Urinary bladder (tissue), 4 donors: ENCODE data around the gene CD28. TPM values are rescaled to one million over a fixed set of nuclear protein-coding genes. Genes with fewer than 3 reads are reported as not detected.
"Not testable (repeated sequence)": the region's sequence is repeated elsewhere in the genome, so short reads cannot be mapped to it uniquely, and the experiment has no call there.

Experiments used
- DNase-seq: peaks from one replicate; pipeline ENCODE4 v3.0.0-alpha.2; 2015; ENCODE audit errors: extremely low spot score
- H3K27ac ChIP-seq: one replicate; pipeline ENCODE4 v1.5.1; 2013; ENCODE audit warnings: low read depth, mild to moderate bottlenecking, moderate library complexity
- H3K36me3 ChIP-seq: one replicate; pipeline ENCODE4 v1.6.1; 2013; ENCODE audit warnings: mild to moderate bottlenecking, moderate library complexity; ENCODE audit not compliant: insufficient read depth
- H3K4me1 ChIP-seq: one replicate; pipeline ENCODE4 v1.6.1; 2013; ENCODE audit warnings: mild to moderate bottlenecking, moderate library complexity; ENCODE audit not compliant: insufficient read depth
- H3K4me3 ChIP-seq: one replicate; pipeline ENCODE4 v1.5.1; 2013; ENCODE audit warnings: low read depth, low read length
- WGBS: extraction: QIAGEN DNeasy Blood & Tissue Kit; methylation state at CpG from one replicate; pipeline ENCODE4 v1.1.7; 2013; 5-methylcytosine and 5-hydroxymethylcytosine counted together
- polyA plus RNA-seq: library from polyadenylated mRNA; stranded (reverse); fragments of 200-250 nt; gene quantifications from one replicate; pipeline ENCODE4 v1.2.3, GENCODE V29; 2013
- total RNA-seq: library from RNA; depleted of rRNA; stranded (reverse); fragments of >200 nt; gene quantifications from one replicate; pipeline ENCODE4 v1.2.3, GENCODE V29; 2014
- donor health status: healthy with polysubstance abuse.
- donor health status: healthy.

Gene CD28
- total and polyA plus RNA-seq, 2 donors: 0.33 to 6.1 TPM

DNA sequence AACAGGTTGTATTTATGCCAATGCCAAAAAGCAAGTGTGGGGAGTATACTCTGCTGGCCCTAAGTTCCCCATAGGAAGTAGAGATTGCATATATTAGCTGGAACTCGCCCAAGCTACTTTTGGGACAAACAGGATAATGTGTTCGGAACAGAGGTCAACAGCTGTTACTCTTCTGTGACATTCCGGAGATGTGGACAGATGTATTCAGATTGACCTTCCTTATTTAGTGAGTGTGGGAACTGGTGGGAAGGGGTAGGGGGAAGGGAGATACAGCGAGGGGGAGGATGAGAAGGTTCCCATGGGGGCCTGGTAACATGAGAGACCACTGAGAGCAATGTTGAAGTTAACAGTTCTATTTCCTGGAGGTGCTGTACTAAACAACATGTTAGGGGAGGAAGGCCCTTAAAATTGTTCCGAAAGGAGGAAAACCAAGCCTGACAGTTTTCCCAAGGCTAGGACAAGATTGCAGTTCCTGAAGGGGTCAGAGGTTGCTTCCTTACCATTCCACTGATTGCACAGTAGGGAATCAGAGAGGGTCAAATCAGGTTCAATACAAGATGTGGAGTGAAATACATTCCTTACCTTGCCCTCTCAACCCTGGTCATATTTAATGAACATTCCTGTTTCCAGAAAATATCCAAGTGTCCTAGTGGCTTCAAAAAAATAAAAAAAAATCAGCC is 14.3 kb upstream of the CD28 start:
- H3K4me1 ChIP-seq: no peaks in the 10 kb centered on the region
- no peak for DNase-seq
- H3K4me3 ChIP-seq: no peak overlapping the region
- H3K36me3 ChIP-seq: no peaks in the 10 kb centered on the region
- H3K27ac ChIP-seq: no peak overlapping the region
- WGBS: 69% methylated on average over 5 of the region's 5 CpGs

DNA sequence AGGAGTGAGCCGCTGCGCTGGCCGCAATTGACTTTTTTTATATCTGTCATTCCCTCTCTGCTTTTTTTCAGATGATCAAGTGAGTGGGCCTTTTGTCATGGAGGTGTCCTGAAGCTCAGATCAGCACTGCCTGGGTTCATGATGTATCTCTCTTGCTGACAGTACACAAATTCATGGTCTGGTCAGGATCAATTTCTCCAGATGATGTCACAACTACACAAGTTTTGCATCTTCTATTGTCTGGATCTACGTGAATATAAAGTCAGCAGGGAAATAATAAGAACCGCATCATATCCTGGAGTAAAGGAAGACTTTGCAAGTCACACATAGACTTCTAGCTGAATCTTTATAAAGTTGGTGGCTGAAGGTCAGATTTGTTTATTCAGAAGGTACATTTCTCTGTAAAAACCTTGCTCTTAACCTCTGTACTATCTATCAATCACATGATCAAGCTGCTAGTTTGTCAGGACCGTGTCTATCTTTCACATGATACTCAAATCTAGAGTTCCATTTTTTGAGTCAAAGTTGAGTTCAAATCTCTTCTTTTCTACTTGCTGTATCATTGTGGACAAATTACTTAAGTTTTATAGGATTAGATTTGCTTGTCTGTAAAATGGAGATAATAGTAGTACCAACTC is 13.1 kb upstream of the CD28 start:
- no peak overlapping the region for H3K27ac ChIP-seq
- no peak for DNase-seq
- no peaks in the 10 kb centered on the region for H3K4me1 ChIP-seq
- no peaks in the 10 kb centered on the region for H3K36me3 ChIP-seq
- 92% methylated on average over 6 of the region's 6 CpGs for WGBS
- no peak overlapping the region for H3K4me3 ChIP-seq

DNA sequence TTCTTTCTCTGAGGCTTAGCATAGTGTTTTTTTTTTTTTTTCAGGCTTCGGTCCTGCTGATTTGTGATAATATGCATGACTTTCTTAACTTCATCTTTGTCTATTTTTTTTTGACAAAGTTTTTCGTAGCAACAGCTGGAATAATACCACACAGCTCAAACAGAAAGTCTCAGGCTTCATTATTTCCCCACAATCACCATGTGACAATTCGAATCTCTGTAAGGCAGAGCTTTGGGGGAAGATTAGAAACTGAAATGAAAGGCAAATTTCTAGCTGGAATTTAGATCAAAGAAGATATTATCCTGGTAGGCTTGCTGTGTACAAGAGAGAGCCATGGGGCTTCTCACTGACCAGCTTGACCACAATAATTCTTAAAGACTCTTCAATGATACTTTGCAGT is 12.2 kb upstream of the CD28 start:
- 83% methylated on average over 3 of the region's 3 CpGs for WGBS
- no peaks in the 10 kb centered on the region for H3K4me1 ChIP-seq
- H3K4me3 ChIP-seq: no peak overlapping the region

DNA sequence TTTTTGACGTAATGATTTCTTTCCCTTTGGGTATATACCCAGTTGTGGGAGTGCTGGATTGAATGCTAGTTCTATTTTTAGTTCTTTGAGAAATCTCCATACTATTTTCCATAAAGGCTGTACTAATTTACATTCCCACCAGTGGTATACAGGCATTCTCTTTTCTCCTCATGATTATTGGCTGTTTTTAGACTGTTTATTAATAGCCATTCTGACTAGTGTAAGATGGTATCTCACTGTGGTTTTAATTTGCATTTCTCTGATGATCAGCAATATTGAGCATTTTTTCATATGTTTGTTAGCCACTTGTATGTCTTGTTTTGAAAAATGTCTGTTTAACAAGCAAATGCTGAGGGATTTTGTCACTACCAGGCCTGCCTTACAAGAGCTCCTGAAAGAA is 9.2 kb upstream of the CD28 start:
- no peaks in the 10 kb centered on the region for H3K36me3 ChIP-seq
- 88% methylated on average over 1 of the region's 1 CpG for WGBS
- no peaks in the 10 kb centered on the region for H3K4me1 ChIP-seq
- no peak overlapping the region for H3K27ac ChIP-seq
- no peak for DNase-seq
- no peak overlapping the region for H3K4me3 ChIP-seq

More for the DNA sequence above, 12.2 kb upstream of the CD28 start:
- no peak overlapping the region for H3K27ac ChIP-seq
- no peaks in the 10 kb centered on the region for H3K36me3 ChIP-seq
- DNase-seq: no peak

DNA sequence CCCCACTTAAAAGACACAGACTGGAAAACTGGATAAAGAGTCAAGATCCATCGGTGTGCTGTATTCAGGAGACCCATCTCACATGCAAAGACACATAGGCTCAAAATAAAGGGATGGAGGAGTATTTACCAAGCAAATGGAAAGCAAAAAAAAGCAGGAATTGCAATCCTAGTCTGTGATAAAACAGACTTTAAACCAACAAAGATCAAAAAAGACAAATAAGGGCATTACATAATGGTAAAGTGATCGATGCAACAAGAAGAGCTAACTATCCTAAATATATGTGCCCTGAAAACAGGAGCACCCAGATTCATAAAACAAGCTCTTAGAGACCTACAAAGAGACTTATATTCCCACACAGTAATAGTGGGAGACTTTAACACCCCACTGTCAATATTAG is 8.7 kb upstream of the CD28 start:
- H3K4me3 ChIP-seq, H3K36me3 ChIP-seq, DNase-seq, H3K27ac ChIP-seq, H3K4me1 ChIP-seq: not testable (repeated sequence)
- 94% methylated on average over 2 of the region's 2 CpGs for WGBS

DNA sequence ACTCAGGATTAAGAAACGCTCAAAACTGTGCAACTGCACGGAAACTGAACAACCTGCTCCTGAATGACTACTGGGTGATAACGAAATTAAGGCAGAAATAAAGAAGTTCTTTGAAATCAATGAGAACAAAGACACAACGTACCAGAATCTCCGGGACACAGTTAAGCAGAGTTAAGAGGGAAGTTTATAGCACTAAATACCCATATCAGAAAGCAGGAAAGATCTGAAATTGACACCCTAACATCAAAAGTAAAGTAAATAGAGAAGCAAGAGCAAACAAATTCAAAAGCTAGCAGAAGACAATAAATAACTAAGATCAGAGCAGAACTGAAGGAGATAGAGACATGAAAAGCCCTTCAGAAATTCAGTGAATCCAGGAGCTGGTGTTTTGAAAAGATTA is 8.0 kb upstream of the CD28 start:
- H3K4me3 ChIP-seq, H3K27ac ChIP-seq, DNase-seq, H3K36me3 ChIP-seq, H3K4me1 ChIP-seq: not testable (repeated sequence)
- 78% methylated on average over 5 of the region's 5 CpGs for WGBS

DNA sequence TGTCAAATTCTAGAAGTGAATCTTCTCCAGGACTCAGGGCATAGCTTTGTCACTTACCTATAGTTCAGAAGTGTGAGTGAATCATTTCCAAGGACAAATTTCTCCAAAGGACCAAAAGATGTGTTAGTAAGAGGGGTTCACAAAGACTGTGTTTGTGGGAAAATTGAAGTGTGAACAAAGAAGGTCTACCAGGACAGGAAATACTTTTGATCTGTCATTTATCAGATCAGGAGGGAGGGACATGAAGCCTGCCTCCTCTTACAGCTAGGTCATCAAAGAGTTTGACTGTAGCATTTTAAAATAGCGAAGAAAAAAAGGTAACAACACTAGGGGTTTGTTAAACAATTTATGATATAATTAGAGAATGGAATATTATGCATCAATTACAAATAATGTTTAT is 2.0 kb upstream of the CD28 start:
- no peaks in the 10 kb centered on the region for H3K4me1 ChIP-seq
- WGBS: 94% methylated on average over 1 of the region's 1 CpG
- no peak overlapping the region for H3K27ac ChIP-seq
- DNase-seq: no peak
- no peaks in the 10 kb centered on the region for H3K36me3 ChIP-seq
- H3K4me3 ChIP-seq: no peak overlapping the region

DNA sequence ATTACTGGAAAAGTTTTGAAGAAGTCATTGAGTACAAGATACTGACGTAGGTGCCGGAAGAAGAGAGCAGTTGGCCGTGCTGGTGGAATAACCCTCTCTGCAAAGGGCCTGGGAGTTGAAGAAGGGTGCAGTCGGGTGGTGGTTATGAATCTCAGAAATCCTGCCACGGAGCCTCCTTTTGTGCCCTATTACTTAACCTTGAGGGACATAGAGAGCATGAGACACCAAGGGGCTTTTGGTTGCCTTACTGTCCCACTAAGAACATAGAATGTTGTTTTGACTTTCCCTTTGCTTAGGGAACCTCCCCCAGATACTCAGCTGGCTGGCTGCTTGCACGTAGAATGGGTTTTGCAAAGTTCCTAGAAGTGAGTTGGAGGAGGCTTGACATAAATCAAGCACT is 1.3 kb upstream of the CD28 start:
- no peaks in the 10 kb centered on the region for H3K36me3 ChIP-seq
- DNase-seq: no peak
- H3K4me1 ChIP-seq: no peaks in the 10 kb centered on the region
- H3K4me3 ChIP-seq: no peak overlapping the region
- H3K27ac ChIP-seq: no peak overlapping the region
- WGBS: 90% methylated on average over 6 of the region's 6 CpGs

DNA sequence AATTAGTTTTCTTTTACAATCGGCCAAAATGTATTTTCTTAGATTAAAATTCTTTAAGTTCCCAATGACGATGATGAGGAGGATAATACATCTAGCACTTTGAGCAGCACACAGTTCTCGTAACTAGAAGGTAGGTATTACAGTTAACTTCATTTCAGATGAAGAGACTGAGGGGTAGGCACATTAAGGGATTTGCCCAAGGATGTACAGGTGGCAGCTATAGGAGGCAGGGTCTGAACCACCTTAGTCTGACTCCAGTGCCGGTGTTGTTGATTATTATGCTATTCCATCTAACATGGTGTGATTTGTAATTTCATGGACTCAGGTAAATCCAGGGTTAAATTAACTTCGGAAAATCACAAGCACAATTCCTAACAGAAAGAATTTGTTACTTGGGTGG is 1.1 kb downstream of the CD28 start:
- no peaks in the 10 kb centered on the region for H3K4me1 ChIP-seq
- no peak overlapping the region for H3K27ac ChIP-seq
- DNase-seq: no peak
- H3K4me3 ChIP-seq: no peak overlapping the region
- 90% methylated on average over 5 of the region's 5 CpGs for WGBS
- H3K36me3 ChIP-seq: no peaks in the 10 kb centered on the region

DNA sequence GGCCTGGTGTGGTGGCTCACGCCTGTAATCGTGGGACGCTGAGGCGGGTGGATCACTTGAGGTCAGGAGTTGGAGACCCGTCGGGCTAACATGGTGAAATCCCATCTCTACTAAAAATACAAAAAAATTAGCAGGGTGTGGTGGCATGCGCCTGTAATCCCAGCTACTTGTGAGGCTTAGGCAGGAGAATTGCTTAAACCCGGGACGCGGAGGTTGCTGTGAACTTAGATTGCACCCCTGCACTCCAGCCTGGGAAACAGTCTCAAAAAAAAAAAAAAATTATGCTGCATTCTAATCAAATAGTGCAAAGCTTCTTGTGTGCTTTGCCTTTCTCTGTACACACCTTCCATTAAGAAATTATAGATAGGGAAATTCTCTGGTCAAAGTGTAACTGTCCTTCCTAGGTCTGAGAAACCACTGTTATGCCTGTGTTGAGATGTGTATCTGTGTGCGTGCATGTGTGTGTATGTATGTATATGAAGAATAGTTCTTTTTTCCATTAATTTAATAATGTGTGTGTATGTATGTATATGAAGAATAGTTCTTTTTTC is 2.5 kb downstream of the CD28 start:
- Histone ChIP-seq H3K36me3 (no peaks in the 10 kb centered on the region), H3K4me1 (no peaks in the 10 kb centered on the region), H3K4me3 (no peak overlapping the region), H3K27ac (no peak overlapping the region)
- 93% methylated on average over 11 of the region's 11 CpGs for WGBS
- no peak for DNase-seq

DNA sequence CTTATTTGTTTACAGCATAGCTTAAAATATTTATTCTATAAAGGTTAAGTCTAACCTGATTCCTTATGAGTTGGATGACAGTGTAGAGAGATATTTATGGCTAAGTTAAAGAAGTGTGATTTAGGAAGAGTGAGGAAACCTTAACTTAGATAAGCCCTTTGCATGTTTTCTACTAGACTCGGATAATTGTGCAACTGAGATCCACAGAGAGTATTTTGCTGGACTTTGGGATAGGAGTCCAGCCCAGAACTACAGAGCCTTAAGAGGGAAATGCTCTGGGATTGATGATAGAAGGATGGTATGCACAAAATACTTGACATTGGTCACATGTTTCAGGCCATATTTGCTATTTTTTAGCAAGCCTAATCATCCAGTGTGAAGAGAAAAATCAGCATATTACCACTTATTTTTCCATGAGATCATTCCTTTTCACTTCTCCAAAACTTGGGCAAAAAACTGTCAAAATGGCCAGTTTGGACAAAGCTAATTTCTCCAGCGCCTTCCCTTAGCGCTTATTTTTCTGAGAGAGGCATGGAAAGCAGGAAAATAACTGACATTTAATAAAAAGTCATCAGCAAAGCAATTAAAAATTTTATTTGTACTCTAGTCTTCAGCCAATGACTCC is 3.1 kb downstream of the CD28 start:
- Histone ChIP-seq H3K4me1 (no peaks in the 10 kb centered on the region), H3K36me3 (no peaks in the 10 kb centered on the region), H3K4me3 (no peak overlapping the region), H3K27ac (no peak overlapping the region)
- no peak for DNase-seq
- 82% methylated on average over 3 of the region's 3 CpGs for WGBS

DNA sequence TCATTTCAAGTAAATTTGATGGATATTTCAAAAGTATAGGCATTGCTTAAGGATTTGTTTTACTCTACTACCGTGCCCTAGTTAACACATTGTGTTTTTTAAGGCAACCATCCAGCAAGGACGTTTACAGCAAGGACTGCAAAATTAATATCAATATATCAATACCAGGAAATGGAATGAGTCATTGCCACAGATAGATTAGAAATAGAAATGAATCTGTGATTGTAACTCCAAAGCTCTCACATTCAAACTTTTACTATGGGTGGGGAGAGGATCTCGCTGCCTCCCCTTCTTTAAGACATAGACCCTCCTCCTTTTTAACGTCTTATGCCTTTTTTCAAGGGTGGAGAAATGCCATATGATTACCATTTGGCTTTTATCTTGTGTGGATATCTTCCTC is 3.8 kb downstream of the CD28 start:
- DNase-seq: no peak
- no peak overlapping the region for H3K4me3 ChIP-seq
- no peak overlapping the region for H3K27ac ChIP-seq
- 48% methylated on average over 4 of the region's 4 CpGs for WGBS
- H3K36me3 ChIP-seq: no peaks in the 10 kb centered on the region
- H3K4me1 ChIP-seq: no peaks in the 10 kb centered on the region

DNA sequence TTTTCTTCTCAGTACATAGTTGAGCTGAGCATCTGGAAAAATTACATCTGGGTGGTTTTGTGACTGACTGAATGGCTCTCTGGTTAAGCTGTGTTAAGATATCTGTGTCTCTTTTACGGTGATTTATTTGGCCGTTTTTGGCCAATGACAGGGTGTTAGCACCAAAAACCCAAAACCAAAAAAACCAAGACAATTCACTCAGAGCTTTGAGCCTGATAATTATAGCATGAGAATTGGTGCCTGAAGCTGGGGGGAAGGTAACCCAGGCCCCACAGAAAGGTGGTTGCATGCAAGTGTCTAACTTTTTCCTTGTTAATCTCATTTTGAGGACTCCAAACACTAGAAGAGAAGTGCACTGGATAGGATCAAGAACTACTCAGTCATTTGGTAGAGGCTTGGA is 4.5 kb downstream of the CD28 start:
- Histone ChIP-seq H3K4me1 (no peaks in the 10 kb centered on the region), H3K36me3 (no peaks in the 10 kb centered on the region), H3K27ac (no peak overlapping the region), H3K4me3 (no peak overlapping the region)
- no peak for DNase-seq
- 45% methylated on average over 2 of the region's 2 CpGs for WGBS

DNA sequence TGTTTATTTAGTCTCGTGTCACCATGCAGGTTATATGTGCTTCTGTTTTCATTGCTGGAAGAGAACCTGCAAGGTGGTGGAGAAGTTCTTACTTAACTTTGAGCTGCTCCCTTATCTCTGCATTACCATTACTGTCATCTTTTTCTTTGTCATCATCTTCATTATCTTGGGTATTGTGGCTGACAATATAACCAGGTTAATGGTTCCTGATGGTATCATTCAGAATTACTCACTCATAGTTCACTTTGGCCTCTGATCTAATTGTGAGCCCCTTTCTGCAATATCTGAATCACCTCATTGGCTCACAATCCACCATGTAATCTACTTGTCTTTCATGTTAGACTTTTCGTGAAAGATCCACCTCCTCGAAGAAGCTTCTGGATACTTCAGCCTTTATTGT is 5.0 kb downstream of the CD28 start:
- Histone ChIP-seq H3K27ac (no peak overlapping the region), H3K36me3 (no peaks in the 10 kb centered on the region), H3K4me1 (no peaks in the 10 kb centered on the region), H3K4me3 (no peak overlapping the region)
- no peak for DNase-seq
- 87% methylated on average over 3 of the region's 3 CpGs for WGBS
